Femur (tissue), 1 donor: ENCODE data around the gene NKAIN2.
"Not testable (repeated sequence)": the region's sequence is repeated elsewhere in the genome, so short reads cannot be mapped to it uniquely, and the experiment has no call there.

ENCODE experiments used
- DNase-seq: peaks from one replicate; pipeline ENCODE4 v3.0.0-alpha.2; 2017

The NKAIN2 gene

GRCh38 chr6:124445581-124445980 is 641.9 kb downstream of the NKAIN2 start:
- DNase-seq, result no peak

DNA sequence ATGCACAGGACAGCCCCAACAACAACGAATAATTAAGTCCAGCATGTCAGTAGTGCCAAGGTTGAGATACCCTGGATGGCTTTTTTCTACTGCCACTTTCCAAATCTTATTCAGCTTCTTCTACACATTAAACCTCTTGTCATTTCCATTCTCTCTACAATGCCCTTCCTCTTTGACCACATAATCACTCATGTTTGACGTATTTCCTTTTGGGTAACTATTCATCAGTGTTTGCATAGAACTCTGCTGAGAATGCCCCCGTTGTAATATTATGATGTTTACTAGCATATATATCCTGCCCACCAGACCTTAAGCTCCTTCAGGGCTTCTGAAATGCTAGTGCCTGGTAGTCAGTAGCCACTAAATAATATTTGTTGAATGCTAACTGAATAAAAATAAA is 643.3 kb downstream of the NKAIN2 start:
- DNase-seq, result no peak

DNA sequence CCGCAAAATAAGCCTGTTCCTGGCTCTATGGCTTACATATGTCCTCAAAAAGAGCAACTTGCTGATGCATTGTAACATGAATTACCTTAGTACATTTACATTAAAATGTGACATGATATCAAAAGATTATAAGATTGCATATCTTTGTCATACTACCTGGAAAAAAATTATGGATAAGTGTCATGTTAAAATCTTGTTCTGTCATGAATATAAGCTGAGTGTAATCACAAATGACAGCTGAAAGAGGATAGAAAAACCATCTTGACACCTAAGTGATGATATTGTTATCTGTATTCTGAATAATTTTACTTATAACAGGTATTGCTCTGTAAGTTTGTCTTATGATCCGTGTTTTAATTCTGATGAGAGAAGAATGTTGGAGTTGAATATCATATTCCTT is 655.6 kb downstream of the NKAIN2 start:
- DNase-seq, result no peak

DNA sequence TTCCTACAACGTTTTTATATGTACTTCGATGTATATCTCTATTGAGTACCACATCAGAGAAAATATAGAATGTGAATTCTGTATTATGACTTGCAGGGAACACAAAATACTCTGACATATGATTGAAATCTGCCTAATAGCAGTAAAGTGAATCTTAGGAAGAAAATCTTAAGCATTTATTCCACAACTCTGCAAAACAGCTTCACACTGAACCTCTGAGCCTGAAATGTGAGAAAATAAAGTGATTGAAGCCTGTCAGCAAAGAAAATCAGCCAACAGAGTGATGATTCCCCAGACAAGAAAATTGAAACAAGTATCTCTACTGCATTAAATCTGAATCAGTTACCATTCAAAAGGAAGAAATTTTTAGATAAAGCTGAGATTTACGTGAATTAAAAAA is 659.1 kb downstream of the NKAIN2 start:
- no peak for DNase-seq

GRCh38 chr6:124463271-124463670 is 659.6 kb downstream of the NKAIN2 start:
- no peak for DNase-seq

DNA sequence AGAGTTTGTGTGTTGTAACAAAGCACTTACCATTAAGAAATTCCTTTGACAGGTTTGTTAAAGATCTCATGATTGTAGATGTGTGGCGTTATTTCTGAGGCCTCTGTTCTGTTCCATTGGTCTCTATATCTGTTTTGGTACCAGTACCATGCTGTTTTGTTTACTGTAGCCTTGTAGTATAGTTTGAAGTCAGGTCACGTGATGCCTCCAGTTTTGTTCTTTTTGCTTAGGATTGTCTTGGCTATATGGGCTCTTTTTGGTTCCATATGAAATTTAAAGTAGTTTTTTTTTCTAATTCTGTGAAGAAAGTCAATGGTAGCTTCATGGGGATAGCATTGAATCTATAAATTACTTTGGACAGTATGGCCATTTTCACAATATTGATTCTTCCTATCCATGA is 660.9 kb downstream of the NKAIN2 start:
- DNase-seq, result not testable (repeated sequence)

DNA sequence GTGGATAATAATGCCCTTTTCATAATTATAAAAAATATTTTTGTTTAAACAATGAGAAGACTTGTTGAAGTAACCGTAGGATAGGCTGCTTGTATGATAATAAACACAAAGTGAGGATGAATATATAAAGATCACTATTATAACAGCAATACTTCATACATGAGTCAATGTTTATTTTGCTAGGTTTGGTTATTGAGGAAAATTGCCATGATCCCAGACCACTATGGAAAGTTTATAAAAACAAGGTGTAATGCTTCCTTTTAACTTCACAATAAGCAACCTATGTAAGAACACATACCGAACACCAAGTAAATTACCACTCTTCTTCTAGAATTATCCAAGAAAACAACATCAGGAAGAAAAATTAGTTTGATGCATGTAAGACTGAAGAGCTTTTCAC is 663.3 kb downstream of the NKAIN2 start:
- no peak for DNase-seq

DNA sequence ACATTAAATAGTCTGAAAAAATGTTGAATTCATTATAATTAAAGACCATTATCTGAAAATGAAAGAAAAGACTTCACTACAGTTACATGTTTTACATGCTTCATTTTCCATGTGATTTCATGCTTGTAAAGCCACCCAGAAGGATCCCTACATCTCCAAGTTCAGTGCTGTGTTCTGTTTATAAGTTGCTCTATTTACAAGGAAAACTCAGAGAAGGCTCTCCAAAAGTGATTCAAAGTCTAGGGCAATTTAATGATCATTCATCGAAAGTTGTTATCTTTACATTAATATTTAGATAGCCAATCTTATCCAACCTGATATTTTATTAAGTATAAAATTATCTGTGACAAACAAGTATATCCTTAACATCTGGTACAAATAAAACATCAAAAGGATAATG is 663.7 kb downstream of the NKAIN2 start:
- DNase-seq, result no peak

GRCh38 chr6:124470803-124471202 is 667.1 kb downstream of the NKAIN2 start:
- DNase-seq, result no peak

DNA sequence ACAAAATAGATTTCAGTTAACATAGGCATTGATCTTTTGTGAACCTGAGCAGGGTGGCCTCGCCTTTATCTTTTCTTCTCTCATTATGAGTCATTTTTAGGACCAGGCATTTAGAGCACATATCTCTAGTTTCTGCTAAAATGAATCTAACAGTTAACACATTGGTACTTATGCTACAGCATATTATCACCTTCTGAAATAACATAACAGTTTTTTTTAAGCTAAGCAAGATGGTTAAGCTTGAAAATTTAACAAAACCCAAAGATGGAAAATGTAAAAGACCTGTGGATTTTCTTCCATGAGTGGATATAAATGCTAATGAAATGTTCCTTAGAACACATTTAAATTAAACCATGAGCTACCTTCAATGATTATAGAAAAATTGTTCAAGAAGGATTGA is 671.5 kb downstream of the NKAIN2 start:
- no peak for DNase-seq

GRCh38 chr6:124478906-124479305 is 675.2 kb downstream of the NKAIN2 start:
- no peak for DNase-seq

GRCh38 chr6:124479991-124480430 is 676.3 kb downstream of the NKAIN2 start:
- DNase-seq, result no peak

DNA sequence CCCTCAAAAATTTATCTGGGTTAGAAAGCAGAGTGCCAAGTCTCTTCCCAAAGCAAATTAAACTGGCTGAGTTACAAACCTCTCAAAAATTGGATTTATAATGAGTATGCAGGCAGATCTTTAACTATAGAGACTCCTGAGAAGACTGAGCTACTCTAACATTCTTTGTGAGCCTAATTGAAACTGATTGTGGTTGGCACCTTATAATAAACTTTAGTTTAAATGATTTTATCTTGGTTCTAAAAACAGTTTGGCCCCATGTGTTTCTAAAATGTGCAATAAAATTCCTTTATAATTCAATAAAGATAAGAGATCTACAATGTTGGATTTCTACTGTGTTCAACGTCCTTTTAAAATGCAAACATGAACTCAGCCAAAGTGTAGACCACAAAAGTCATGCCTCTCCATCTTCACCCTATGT is 678.4 kb downstream of the NKAIN2 start:
- DNase-seq, result no peak

DNA sequence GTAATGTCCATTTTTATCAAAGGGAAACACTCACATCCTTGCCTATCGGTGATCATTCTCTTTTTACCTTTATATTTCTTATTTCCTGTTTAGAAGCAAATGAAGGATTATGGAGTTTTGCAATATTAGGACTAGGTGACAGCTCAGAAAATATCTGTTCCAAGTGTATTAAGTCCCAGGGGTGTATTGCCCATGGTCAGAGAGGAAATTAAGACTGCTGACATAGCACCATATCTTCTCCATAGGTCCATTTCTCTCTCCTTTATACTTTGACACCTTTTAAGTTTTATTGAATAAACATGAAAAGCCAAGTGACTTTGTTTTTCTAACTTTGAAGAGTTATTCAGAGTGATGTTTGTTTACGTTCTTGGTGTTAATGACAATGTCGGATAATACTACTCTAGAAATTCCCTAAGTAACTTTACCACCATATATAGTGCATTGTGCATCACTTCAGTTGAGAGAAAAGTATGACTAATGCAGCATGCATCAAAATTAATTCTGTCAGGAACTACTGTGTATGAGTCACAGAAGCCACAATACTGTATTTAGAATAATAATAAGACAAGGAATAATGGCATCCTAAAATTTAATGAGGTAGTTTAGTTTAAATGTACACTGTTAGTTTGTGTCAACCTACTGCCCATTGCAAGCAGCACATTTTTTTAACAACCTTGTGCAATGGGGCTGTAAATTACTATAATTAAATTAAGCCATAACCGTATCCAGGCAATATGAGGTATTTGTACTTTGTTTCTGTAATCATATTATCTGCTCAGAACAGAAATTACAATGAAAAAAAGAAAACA is 684.2 kb downstream of the NKAIN2 start:
- no peak for DNase-seq

DNA sequence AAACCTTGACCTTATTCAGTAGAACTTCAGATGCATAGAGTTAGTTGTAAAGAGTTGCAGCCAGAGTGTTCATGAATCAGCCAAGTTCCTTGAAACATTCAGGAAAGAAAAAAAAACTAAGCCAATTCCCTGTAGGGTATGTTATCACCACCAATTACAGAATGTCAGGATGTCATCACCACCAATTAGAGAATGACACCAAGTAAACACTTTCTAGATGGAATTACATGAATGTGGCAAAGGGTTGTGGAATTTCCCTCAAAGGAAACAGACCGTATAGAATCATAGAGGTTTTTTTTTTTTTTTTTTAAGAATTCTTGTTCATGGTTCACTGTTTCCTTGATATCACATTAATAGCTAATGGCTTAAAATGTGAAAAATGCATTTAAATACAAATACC is 686.5 kb downstream of the NKAIN2 start:
- DNase-seq, result no peak

GRCh38 chr6:124493259-124493658 is 689.6 kb downstream of the NKAIN2 start:
- no peak for DNase-seq

- DNase-seq, result no peak
Observed at GRCh38 chr6:124494956-124495664, 691.4 kb downstream of the NKAIN2 start.

GRCh38 chr6:124495665-124496190 is 692.1 kb downstream of the NKAIN2 start:
- DNase-seq, result no peak

GRCh38 chr6:124496334-124496733 is 692.7 kb downstream of the NKAIN2 start:
- no peak for DNase-seq

- no peak for DNase-seq
Observed at GRCh38 chr6:124512431-124512830, 708.8 kb downstream of the NKAIN2 start.

DNA sequence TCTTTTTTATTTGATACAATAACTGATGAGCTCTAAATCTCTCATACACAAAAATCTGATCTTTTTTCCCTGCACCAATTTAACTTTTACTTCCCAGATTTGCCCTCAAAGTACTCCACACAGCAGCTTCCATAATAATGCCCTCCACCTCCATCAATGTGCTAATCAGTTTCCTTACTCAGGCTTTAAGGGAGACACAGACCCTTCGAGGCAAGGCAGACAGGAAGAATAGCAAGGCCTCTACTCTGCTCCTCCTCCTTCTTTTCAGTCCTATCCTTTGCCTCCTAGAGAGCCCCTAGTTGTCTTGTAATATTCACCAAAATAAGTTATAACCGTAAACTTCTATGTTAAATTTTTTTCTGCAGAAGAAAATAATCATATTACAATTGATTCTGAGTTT is 713.7 kb downstream of the NKAIN2 start:
- no peak for DNase-seq

DNA sequence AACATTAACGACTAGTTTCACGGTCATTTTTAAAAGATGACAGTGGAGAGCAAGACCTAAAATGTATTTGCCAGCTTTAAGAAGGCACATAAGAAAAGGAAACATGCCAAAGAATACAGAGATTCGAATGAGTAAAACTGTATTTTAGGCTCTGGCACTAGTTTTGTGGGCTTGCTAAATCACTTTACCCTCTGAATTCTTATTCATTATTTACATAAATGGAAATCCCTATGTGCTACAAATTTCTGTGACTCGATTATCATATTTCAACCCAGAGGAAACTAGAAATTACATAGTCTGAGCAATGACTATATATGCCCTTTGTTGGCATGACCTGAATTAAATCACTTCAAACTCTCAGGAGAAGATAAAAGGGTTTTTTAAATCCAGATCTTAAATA is 716.8 kb downstream of the NKAIN2 start:
- no peak for DNase-seq

DNA sequence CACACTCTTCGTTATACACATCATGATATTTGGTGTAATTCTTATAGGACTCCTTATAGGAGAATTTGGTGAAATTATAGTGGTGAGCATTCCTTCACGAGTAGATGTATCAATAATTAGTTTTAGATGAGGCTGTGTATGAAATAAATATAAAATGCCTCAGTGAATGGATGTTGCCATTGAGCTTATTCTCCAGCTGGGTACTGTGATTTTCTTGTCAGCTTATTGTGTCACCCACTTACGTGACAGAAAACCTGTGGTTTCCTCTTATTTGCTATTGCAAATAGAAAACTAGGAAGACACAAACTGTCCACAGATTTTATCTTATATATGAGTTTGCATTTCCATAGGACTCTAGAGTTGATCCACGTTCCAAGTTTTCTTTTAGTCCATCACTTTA is 718.7 kb downstream of the NKAIN2 start:
- DNase-seq, result no peak
